HL-60/S4 treated with phorbol 12-myristate 13-acetate at 8.2 ng/mL for 4 days and 3 days (cell line): ENCODE results near the gene ETV3L.

Experiments
- in situ Hi-C: fragments of 300-500 bp; cut with MboI; formaldehyde crosslinking; loops from 2 replicates; pipeline ENCODE4 v1.15.0; 2022; ENCODE audit warnings: low sequenced_read_pairs

ETV3L gene

DNA sequence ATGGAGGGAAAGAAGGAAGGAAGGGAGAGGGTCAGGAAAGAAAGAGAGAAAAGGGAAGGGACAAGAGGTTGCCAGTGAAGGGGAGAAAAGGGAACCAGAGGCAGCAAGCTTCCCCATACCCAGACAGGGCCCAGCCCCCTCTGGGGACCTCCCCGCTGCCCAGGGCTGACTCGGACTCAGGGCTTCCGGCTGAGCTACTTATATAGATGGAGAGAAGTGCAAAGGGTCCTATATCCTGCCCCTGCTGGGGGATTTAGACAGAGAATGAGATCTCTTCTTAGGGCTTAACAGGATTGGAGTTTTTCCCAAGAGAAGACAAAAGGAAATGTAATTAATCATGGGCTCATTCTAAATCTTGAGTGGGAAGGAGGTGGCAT lies at the start of gene ETV3L:
Gene ETV3L (minus strand): TSS at position 176 of the 377 bp plus-strand sequence. CDS start 285 bp downstream, outside the sequence.
- in situ Hi-C loops = loop anchor here (10.0 kb wide), 1 partner anchor 55 kb away; no protein-coding TSS in a partner anchor

DNA sequence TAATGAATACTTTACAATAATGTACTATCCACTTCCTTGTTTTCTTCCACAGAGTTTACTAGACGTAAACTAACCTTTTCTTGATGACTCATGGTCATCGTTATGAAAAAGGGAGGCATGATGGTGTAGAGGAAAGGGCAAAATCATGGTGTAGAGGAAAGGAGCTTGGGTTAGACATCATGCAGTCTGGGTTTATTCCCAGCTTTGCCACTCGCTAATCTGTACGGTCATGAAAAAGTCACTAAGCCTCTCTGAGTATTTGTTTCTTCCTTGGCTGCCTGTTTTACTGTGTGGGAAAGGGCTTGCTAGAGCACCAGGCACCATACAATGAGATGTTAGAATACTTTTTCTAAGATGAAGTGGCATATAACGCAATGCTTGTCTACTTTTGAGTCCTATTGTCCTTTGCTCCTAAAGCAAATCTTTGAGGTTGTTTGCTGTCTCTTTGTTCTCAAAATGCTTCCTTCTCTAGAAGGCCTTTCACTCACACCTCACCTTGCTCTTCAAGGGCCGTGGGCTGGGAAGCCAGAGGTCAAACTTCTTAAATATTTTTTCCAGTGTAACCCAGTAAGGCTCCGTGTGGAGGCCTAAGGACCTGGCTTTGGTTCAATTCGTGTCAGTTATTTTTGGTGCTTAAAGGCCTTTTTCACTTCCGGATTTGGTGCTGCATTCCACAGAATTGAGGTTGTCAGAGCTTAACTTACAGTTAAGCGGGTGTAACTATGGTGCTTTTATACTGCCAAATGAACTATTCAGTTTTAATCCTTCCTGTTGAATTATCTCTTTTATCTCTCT lies 48.5 kb upstream of the ETV3L start:
- in situ Hi-C loops = no loop called here

DNA sequence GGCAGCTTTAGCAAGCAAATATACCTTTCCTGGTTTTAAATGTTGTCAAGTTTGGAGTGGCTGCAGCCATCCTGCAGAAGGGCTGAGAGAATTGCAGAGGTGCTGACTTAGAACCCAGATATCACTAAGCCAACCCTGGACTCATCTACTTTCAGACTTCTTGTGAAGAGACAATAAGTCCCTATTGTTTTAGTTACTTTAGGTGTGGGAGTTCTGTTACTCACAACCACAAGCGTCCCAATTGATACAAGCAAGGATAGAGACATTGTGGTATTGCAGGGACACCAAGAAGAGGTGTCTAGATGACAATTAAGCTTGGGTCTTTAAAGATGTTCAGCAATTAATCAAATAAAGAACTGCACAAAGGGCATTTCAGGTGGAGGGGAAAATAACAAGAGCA lies 47.4 kb upstream of the ETV3L start:
- in situ Hi-C loops = no loop called here

DNA sequence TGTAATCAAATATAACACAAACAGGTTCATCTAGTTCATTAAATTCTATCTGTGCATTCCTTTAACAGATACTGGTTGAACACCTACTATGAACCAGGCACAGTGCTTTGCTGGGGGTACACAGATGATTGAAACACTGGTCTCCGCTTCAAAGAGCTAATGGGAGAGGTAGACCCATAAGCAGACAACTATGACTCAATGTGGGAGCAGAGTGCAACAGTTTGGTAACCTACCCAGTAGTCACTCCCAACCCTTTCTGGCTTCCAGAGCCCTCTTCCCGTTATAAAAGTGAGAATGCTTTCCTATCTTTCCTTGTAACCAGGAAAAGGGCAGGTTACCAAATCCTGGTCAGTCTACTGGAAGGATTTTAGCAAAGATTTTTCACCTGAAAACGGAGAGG lies 46.6 kb upstream of the ETV3L start:
- in situ Hi-C loops = no loop called here

DNA sequence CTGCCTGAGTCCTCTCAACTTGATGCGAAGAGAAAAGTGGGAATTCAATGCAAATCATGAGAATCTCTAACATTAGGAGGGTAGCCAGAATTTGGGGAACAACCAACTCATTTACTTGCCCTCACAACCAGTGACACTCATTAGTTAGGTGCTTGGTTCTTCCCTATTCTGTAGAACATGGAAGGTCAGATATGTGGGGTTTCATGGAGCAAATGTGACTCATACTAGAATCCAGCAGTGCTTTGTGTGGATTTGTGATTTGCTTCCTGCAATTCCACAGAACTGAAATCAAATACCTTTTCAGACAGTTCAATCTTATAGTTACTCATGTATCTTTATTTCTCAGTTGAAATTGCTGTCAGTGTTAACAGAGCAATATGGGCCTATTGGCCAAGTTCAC lies 45.5 kb upstream of the ETV3L start:
- in situ Hi-C loops = no loop called here

DNA sequence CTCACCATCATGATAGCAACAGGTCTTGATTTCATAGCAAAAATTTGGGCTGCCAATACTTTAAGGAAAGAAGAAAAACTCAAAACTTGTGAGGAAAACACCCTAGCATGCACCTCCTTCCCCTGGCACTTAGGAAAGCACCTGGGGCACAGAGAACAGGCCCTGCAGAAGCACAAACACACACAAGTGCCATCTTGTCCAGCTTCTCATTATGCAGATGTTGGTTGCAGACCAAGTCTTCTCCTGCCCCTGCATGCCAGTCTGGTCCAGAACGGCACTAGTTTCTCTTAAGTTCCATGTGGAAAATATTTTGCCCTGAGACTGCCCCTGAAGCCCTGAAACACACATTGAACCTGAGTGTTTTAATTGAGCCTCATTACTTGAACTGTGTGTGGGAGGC lies 44.9 kb upstream of the ETV3L start:
- in situ Hi-C loops = no loop called here

DNA sequence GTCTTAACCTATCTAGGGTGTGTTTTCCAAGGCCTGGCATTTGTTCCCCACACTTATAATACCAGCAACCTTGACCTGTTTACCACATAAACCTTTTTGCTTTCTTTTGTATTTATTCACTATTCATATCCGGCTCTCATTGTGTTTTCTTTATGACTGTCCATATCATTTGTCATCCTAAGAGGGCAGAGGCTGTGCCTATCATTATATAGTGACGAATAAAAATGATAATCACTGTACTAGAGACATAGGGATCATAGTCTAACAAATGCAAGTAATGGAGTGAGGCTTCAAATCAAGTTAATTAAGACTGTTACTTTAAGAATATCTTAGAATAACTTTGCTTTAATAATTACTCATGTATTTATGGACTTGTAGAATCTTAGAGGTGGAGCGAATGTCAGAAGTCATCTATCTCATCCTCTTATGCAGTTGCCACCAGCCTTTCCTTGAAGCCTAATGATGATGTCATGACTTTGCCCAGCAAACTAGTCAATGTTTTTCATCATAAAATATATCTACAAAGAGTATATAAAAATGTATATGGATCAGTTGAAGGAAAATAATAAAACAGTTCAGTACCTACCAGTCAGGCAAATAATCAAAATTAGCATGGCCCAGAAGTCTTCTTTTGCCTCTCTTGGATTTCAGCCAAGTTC lies 43.3 kb upstream of the ETV3L start:
- in situ Hi-C loops = no loop called here

DNA sequence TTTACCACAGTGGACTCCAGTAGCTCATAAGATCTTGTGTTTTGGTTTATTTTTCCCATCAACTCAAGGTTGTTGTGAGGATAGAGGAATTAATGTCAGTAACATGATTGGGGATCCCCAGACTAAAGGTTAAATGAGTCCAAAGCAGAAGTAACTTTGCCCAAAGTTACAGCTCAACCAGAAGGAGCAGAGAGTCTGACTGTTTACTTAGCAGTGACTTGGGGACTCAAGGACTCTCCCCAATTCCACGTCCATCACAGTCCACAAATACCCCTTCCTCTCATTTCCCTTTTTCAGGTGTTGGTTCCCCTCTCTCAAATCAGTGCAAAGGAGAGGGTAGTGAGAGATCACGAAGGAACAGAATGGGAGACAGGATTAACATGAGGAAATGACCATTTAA lies 42.6 kb upstream of the ETV3L start:
- in situ Hi-C loops = no loop called here

DNA sequence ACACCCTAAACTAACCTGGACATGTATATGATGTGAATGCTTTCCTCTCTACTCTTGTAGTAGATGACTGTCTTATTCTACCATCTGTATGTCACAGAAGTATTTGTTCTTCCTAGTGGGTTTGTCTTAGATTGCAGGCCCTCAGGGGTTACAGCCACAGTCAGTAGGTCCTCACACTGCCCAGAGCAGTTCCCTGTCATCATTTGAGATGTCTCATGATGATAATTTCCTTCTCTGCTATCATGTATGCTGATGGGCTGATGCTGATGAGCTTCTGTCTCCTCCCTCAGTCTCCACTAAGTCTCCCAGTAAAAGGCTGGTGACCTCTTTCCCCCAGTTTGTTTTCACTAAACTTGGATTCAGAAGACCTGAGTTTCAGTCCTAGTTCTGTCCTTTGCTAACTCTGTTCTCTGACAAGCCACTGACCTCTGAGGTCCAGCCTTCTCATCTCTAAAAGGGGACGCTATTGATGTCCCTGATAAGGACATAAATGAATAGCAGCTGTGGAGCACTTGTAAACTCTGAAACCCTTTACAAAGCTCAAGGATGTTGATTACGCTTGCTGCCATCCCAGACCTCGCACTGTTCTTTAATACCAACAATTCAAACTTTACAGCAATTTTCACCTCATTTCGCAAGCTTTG lies 41.7 kb upstream of the ETV3L start:
- in situ Hi-C loops = no loop called here

DNA sequence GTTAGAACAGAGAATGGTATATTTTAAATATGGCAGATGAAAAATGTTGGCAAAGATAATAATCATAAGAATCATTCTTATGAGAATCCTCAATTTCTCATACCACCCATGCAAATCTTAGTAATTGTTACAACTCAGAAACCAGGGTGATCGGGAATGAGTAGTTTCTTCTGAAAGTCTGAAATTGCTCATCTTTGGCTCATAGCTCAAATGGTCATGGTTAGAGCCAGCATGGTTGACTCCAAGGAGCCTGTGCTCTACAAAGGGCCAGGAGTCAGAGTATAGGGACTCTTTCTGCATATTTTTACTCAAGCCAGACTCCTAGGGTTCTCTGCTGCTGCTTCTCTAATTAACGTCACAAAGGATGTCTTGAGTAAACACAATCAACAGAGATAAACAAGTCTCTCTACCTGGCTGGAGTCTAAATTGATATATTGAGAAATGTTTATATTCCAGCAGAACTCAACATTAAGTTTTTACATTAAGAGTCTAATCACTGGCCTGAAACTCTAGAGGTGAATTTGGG lies 40.5 kb upstream of the ETV3L start:
- in situ Hi-C loops = no loop called here

DNA sequence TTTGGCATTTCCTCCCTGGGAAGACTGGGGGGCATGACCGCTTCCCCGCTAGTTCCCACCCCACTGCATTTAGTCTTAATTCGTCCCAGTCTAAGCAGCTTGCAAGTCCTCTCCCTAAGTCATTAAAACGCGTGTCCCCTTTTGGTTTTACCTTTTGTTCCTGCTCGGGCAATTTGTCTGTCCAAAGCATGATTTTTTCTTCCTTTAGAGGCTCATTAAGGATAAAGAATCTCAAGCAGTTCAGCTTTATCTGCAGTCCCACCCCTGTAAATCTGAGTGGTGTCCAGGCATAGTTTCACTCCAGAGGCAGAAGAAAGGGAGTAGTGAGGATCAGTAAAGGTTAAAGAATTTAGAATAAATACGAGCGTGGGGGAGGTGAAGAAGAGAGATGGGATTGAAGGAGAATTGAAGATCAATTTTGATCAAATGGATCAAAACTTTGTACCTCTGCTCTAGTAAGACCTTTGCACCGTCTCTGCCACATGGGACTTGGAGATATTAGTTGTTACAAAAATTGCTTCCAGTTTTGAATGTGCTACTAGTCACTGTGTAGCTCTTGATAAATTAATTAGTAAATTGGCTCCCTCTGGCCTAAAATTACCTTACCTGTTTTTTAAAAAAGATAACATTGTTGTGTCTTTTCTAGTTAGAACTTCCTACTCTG lies 39.6 kb upstream of the ETV3L start:
- in situ Hi-C loops = no loop called here

DNA sequence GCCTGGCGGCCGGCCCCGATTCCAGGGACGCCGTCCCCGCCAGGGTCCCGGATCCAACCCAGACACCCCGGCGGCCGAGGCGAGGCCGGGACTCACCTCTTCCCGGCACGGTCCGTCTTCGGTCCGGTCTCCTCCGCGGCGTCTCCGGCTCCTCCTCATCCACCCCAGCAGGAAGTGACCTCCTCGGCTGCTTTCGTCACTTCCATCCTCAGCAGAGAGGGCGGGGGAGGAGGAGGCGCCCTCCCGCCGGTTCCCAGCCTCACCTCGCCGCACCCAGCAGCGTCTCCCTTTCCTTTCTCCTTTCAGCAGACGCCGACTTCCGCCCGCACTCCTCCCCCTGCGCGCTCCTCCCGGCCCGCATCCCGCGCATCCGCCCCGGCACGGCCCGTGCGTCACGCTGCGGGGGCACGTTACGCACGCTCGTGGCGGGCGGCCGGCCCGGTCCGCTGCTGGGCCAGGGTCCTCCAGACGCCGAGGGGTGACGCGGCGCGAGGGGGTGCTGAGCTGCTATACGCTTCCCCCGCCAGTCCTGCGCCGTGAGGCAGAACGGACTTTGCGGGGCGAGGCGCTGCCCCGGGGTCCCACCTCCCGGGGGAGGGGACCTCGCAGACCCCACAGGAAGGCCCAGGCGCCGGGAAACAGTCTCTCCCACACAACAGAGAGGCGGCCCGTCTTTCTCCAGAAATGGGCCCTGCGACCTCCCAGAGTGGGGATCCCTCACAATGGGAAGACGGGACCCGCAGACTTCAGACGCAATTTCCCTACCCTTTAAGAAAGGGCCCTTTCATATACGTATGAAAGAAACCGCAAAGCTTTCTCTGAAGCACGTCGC lies 38.8 kb upstream of the ETV3L start, which contains the start of gene ETV3:
Gene ETV3 (minus strand): TSS at position 176 of the 832 bp plus-strand sequence. CDS start 2,043 bp downstream, outside the sequence.
- in situ Hi-C loops = no loop called here

DNA sequence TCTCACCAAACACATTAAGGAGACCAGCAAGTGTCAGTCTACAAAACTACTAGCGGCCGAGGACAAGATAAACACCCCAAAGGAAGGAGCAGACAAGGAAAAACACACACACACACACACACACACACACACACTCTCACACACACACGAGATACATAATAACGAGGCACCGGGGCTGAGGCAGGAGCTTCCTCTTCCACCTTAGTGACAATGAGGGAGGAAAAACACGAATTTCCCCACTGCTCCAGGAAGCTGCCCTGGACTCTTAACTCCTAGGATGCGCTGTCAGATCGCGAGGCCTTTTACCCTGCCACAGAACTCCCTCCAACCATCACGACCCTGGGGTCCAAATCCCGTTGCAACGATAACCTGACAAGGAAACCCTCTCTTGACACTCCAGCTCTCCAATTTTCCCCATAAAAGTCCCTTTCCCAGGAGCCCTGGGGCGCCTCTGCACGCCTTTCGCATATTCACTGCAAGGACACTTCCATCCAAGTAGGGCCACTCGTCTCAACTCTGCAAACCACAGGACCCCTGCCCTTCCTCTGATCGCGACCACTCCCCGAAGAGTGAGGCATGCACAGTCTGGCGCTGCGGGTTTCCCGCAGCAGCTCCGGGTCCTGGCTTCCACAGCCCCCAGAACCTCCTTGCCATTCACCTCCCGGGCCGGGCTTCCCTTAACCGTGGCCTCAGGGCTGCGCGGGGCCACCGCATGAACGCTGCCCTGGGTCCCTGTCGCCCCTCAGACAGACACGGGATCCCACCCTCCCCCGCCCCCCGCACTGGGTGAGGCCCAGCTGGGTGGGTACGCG lies 38.0 kb upstream of the ETV3L start:
- in situ Hi-C loops = no loop called here

DNA sequence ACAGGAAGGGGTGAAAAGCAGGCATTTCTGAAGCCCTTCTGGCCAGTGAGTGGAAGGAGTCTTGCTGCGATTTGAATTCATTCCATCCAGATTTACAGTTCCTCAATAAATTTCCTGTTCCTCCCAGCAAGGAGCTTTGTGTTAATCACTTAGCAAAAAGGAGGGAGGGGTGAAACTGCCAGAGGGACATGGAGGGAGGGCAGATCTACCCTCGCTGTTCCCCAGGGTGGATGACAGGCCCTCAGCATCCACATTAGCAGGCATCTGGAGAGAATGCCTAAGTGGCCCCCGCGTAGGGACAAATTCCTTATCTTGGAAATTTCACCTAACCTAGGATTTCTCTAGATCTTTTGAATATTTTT lies 37.4 kb upstream of the ETV3L start:
- in situ Hi-C loops = no loop called here

DNA sequence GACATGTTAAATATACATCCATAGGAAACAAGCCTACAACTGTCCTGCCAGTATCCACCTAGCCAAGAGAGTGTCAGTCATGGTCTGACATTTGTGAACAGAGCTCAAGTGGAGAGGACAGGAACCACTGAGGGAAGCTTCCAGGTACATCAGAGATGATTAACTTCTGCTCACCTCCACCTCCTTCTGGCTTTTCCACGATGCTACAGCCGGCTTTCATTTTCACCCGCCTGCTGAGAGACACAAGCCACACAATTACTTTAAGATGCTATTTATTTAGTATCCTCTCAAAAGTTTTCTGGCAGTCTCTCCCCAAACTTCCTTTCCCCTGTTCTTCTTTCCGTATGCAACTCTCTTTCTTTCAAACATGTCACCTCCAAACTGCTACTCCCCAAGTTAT lies 36.5 kb upstream of the ETV3L start:
- in situ Hi-C loops = no loop called here

DNA sequence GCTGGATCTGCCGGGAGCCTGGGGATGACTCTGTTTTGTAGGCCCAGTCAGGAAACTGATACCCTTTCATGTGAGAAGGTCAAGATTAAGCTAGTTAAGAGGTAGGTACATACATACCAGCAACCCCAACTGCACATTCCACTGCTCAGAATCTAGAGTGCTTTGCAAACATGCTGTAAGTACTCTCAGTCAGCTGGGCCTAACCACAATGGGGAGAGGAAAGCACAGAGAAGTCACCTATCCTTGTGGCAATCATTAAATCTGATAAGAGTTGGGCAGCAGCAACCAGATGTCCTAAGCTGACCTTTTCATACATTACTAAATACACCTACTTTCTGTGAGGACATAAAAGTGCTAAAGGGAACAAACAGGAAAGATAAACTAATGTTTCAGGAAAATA lies 36.0 kb upstream of the ETV3L start:
- in situ Hi-C loops = no loop called here

DNA sequence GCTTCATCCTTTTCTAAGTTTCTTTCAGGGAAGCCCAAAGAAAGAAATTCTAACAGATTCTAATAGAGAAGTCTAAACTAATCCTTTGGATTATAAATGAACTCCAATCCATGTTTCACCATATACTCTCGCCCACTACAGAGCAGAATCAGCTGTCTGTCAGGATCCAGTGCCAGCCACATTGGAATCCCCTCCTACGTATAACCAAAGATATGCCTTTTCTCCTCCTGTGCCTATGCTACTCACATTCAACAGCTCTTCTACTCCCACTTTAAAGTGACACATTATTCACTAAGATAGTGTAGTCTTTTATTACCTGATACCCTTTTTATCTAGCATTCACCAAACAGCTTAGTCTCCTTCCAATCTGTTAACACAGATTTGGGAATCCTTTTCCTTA lies 35.5 kb upstream of the ETV3L start:
- in situ Hi-C loops = no loop called here

DNA sequence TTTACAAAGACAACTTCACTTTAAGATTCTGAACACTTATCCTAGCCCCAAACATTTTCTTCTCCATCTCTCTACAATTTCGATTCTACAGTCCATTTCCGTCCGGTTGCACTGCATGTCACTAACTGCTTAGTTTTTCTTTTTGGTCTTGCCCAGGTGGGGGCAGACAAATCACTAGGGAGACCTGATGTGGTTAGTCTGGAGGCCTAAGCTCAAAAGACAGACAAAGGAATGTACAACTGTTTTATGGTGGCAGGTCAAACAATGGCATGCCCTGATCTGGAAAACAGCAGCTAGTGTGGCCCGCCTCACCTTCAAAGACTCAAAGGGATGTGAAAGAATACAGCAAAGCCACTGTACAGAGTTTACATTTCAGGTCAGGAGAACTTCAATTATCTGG lies 34.8 kb upstream of the ETV3L start:
- in situ Hi-C loops = no loop called here

DNA sequence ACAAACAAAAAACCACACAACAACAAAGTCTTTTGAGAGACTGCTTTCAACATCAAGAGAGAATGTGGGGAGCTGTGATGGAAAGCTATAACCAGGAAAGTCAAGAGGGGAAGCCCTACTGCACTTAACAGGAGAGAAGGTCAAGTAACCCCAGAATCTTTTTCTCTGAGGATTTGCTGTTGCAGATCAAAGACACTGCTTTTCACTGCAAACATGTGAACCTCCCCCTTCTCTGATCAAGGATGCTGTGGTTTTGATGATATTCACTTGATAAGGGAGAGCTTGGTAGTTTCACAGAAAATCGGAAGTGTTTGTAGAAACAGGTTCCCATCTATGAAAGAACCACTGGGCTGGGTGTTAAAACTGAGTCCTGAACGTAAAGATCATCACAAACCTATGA lies 33.8 kb upstream of the ETV3L start:
- in situ Hi-C loops = no loop called here
